Rectal smooth muscle tissue (tissue), 1 donor: ENCODE results near the gene ZNF239.
"Not testable (repeated sequence)": the region's sequence is repeated elsewhere in the genome, so short reads cannot be mapped to it uniquely, and the experiment has no call there.

Source experiments
- H3K27ac ChIP-seq: one replicate; pipeline ENCODE4 v1.7.0; 2013; ENCODE audit warnings: low read depth, low read length, inconsistent platforms
- H3K27me3 ChIP-seq: one replicate; pipeline ENCODE4 v1.7.0; 2013; ENCODE audit warnings: low read length; ENCODE audit not compliant: control insufficient read depth, insufficient read depth
- H3K36me3 ChIP-seq: one replicate; pipeline ENCODE4 v1.7.0; 2013; ENCODE audit warnings: low read length; ENCODE audit not compliant: control insufficient read depth, insufficient read depth
- H3K4me1 ChIP-seq: one replicate; pipeline ENCODE4 v1.7.0; 2013; ENCODE audit warnings: low read length; ENCODE audit not compliant: control insufficient read depth, insufficient read depth
- H3K4me3 ChIP-seq: one replicate; pipeline ENCODE4 v1.7.0; 2013; ENCODE audit warnings: low read length
- H3K9ac ChIP-seq: one replicate; pipeline ENCODE4 v1.7.0; 2013; ENCODE audit warnings: low read length

Gene ZNF239

GRCh38 chr10:43574001-43574892 is at the start of gene ZNF239:
Gene ZNF239 (minus strand): TSS chr10:43574616. CDS start chr10:43558079, 16,537 bp downstream.
- Histone ChIP-seq H3K36me3 (no peaks in the 10 kb centered on the region), H3K4me3 (peak within 1 kb of the TSS; percentile 77), H3K9ac (no peak within 1 kb of the TSS), H3K4me1 (peaks cover 6% of the 10 kb centered on the region), H3K27ac (peak within 1 kb of the TSS; percentile 40), H3K27me3 (no peaks in the 10 kb centered on the region)

- no peak overlapping the region for H3K9ac ChIP-seq
Observed at GRCh38 chr10:43623351-43623750, 48.9 kb upstream of the ZNF239 start.

GRCh38 chr10:43622038-43622437 is 47.6 kb upstream of the ZNF239 start:
- Histone ChIP-seq H3K36me3 (no peaks in the 10 kb centered on the region), H3K4me1 (no peaks in the 10 kb centered on the region), H3K4me3 (no peak overlapping the region), H3K27me3 (no peaks in the 10 kb centered on the region), H3K27ac (no peak overlapping the region), H3K9ac (no peak overlapping the region)

More at GRCh38 chr10:43623351-43623750, 48.9 kb upstream of the ZNF239 start:
- Histone ChIP-seq H3K27me3 (no peaks in the 10 kb centered on the region), H3K4me3 (no peak overlapping the region), H3K4me1 (no peaks in the 10 kb centered on the region), H3K36me3 (no peaks in the 10 kb centered on the region), H3K27ac (no peak overlapping the region)

- Histone ChIP-seq H3K4me1 (no peaks in the 10 kb centered on the region), H3K27ac (no peak overlapping the region), H3K36me3 (peaks cover 11% of the 10 kb centered on the region), H3K9ac (no peak overlapping the region), H3K4me3 (no peak overlapping the region), H3K27me3 (no peaks in the 10 kb centered on the region)
Observed at GRCh38 chr10:43619368-43619767, 45.0 kb upstream of the ZNF239 start.

GRCh38 chr10:43616697-43617370 is 42.4 kb upstream of the ZNF239 start:
- Histone ChIP-seq H3K9ac (no peak overlapping the region), H3K4me3 (no peak overlapping the region), H3K4me1 (no peaks in the 10 kb centered on the region), H3K27me3 (no peaks in the 10 kb centered on the region), H3K27ac (no peak overlapping the region), H3K36me3 (peaks cover 11% of the 10 kb centered on the region)

GRCh38 chr10:43610636-43611035 is 36.2 kb upstream of the ZNF239 start:
- H3K36me3 ChIP-seq, result peaks cover 3% of the 10 kb centered on the region
- no peaks in the 10 kb centered on the region for H3K27me3 ChIP-seq
- H3K9ac ChIP-seq, result no peak overlapping the region
- no peaks in the 10 kb centered on the region for H3K4me1 ChIP-seq
- H3K27ac ChIP-seq, result no peak overlapping the region
- no peak overlapping the region for H3K4me3 ChIP-seq

GRCh38 chr10:43607199-43607573 is 32.8 kb upstream of the ZNF239 start:
- peak overlapping the region; percentile 68 for H3K4me3 ChIP-seq
- no peaks in the 10 kb centered on the region for H3K27me3 ChIP-seq
- no peak overlapping the region for H3K9ac ChIP-seq
- no peak overlapping the region for H3K27ac ChIP-seq
- H3K36me3 ChIP-seq, result peaks cover 3% of the 10 kb centered on the region
- H3K4me1 ChIP-seq, result no peaks in the 10 kb centered on the region

GRCh38 chr10:43606323-43607198 is 32.1 kb upstream of the ZNF239 start, which contains the start of gene ZNF485:
Gene ZNF485 (plus strand): TSS chr10:43606438. CDS start chr10:43607051, 613 bp downstream.
- H3K4me1 ChIP-seq, result no peaks in the 10 kb centered on the region
- no peak within 1 kb of the TSS for H3K27ac ChIP-seq
- peaks cover 3% of the 10 kb centered on the region for H3K36me3 ChIP-seq
- H3K4me3 ChIP-seq, result peak within 1 kb of the TSS; percentile 68
- H3K9ac ChIP-seq, result peak within 1 kb of the TSS; percentile 10
- H3K27me3 ChIP-seq, result no peaks in the 10 kb centered on the region

GRCh38 chr10:43605850-43606322 is 31.5 kb upstream of the ZNF239 start:
- peaks cover 3% of the 10 kb centered on the region for H3K36me3 ChIP-seq
- H3K4me1 ChIP-seq, result no peaks in the 10 kb centered on the region
- H3K4me3 ChIP-seq, result peak overlapping the region; percentile 68
- no peak overlapping the region for H3K27ac ChIP-seq
- no peak overlapping the region for H3K9ac ChIP-seq
- no peaks in the 10 kb centered on the region for H3K27me3 ChIP-seq

GRCh38 chr10:43601576-43601975 is 27.2 kb upstream of the ZNF239 start:
- H3K4me1 ChIP-seq, result not testable (repeated sequence)

GRCh38 chr10:43599333-43599732 is 24.9 kb upstream of the ZNF239 start:
- Histone ChIP-seq H3K36me3 (no peaks in the 10 kb centered on the region), H3K9ac (no peak overlapping the region), H3K27me3 (no peaks in the 10 kb centered on the region), H3K27ac (no peak overlapping the region), H3K4me1 (no peaks in the 10 kb centered on the region), H3K4me3 (no peak overlapping the region)

More at GRCh38 chr10:43601576-43601975, 27.2 kb upstream of the ZNF239 start:
- not testable (repeated sequence) for H3K36me3 ChIP-seq, H3K9ac ChIP-seq, H3K27ac ChIP-seq, H3K4me3 ChIP-seq, H3K27me3 ChIP-seq

- no peak overlapping the region for H3K4me3 ChIP-seq
- no peaks in the 10 kb centered on the region for H3K36me3 ChIP-seq
- no peaks in the 10 kb centered on the region for H3K4me1 ChIP-seq
- H3K9ac ChIP-seq, result no peak overlapping the region
- no peak overlapping the region for H3K27ac ChIP-seq
- H3K27me3 ChIP-seq, result no peaks in the 10 kb centered on the region
Observed at GRCh38 chr10:43598446-43598845, 24.0 kb upstream of the ZNF239 start.
